Measurements from ENCODE around the gene CLK4.

Gene CLK4

DNA sequence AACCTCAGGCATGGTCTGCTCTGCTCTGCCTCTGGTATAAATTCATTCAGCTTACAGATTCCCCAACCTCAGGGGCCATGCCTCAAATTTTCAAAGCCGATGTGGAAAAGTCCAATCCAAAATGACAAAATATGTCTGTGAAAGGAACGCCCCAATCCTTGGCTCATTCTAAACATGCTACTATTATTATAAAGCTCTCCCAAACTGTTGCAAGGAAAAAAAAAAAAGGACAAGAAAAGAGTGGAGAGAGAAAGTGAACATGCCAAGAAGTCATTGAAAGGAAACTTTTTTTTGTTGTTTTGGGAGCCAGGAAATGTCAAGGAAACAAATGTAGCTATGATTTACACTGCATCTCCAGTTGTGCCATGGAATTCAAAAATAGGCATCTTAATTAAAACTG lies 40.5 kb downstream of the CLK4 start:
- DNase-seq = no peak

DNA sequence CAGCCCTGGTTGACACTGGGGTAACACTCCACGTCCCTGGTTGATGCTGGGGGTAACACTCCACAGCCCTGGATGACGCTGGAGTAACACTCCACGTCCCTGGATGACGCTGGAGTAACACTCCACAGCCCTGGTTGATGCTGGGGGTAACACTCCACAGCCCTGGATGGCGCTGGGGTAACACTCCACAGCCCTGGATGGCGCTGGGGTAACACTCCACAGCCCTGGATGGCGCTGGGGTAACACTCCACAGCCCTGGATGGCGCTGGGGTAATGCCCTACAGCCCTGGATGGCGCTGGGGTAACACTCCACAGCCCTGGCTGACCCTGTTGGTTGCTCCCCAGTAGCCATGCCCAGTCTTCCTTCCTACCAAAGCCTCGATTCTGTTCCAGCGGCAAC lies 41.4 kb downstream of the CLK4 start:
- peak; percentile 37 for DNase-seq

DNA sequence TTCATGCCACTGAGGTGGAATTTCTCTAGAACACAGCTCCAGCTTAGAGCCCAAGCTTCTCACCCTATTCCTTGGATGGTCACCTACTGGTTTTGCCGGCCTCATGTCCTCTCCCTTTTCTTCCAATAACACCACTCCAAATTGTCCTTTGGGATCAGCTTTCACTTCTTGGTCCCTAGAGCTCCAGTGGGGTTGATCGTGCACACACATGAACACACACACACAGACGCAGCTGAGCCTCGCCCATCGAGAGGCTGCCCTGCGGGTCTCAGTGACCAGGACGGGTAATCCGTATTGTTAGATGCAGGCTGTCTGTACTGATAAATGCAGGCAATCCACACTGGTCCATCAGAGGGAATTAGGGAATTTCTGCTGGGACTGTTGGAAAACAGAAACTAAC lies 43.6 kb downstream of the CLK4 start:
- DNase-seq = no peak

DNA sequence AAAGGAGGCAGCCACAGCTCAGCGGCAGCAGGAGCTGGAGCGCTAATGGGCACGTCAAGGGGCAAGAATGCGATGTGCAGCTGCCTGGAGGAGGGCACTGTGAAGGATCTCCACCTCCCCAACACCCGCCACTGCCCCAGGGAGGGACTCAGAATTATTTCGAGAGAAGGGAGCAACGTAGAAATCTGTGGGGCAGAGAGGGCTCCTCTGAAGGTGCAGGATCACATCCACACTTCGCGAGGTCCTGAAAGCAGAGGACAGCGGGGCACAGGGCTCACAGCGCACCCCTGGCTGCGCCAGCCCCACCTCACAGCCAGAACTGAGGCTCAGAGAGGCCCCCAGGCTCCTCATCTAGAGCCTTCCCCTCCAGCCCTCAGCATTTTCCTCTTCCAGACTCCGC lies 44.6 kb downstream of the CLK4 start:
- no peak for DNase-seq

- no peak for DNase-seq
Measured at GRCh38 chr5:178581621-178582020, 45.2 kb downstream of the CLK4 start.

GRCh38 chr5:178580271-178580955 lies 46.4 kb downstream of the CLK4 start:
- no peak for DNase-seq

DNA sequence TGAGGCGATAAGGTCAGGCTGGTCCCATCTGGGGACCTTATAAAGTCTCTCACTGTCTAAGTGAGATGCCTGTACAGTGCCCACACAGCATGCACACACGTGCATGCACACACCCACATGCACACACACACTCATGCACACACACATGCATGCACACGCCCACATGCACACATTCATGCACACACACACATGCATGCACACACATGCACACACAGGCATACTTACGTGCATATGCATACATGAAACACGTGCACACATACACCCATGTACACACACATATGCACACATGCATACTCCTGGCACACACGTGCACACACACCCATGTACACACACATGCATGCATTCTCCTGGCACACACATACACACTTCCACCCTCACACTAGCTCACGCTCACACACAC lies 48.9 kb downstream of the CLK4 start:
- DNase-seq = no peak

DNA sequence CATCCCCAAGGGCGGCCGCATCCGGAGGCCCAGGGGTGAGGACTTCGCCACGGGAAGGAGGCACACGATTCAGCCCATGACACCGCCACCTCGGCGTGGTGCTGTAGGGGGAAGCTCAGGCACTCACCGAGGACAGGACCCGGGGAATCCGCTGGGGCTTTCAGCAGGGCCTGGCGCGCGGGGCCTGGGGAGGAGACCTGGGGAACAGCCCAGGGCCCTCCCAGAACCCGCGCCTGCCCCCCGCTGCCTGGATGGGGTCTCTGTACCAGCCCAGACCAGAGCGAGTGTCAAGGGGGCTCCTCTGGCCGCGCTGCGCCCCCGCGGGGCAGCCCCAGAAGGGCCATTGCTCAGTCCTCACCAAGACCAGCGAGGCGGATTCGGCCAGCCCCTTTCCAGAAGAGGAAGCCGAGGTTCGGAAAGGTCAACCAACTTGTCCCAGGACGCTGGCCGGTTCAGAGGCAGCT lies 49.4 kb downstream of the CLK4 start:
- DNase-seq = no peak

DNA sequence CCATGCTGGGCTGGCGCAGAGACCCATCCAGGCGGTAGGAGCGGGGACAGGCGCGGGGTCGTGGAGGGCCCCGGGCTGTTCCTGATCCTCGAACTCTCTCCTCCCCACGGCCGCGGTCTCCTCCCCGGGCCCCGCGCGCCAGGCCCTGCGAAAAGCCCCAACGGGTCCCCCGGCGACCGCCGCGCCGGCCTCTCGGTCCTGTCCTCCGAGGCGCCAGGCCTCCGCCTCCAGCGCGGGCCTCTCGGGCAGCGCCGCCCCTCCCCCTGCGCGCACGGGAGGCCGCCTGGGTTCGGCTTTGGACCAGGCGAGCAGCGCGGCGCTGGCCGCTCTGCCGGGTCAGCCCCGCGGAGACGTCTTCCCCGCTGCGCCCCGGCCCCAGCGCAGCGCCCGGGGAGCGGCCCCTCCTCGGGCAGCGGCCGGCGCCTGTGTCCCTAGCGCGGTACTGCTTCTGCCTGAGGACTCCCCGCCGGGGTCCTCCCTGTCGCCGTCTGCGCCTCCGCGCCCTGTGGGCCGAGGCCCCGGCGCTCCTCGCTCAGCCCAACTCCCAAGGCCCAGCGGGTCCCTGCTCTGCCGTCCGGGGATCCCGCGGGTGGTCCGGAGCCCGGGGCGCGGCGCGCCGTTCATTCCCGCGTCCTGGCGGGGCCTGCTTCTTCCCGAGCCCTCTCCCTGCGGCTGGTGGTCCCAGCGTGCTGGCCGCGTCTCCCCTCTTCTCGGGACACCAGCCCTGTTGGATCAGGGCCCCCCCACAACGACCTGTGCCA lies 50.1 kb downstream of the CLK4 start:
- DNase-seq = no peak

GRCh38 chr5:178573216-178573615 lies 53.6 kb downstream of the CLK4 start:
- DNase-seq = no peak

DNA sequence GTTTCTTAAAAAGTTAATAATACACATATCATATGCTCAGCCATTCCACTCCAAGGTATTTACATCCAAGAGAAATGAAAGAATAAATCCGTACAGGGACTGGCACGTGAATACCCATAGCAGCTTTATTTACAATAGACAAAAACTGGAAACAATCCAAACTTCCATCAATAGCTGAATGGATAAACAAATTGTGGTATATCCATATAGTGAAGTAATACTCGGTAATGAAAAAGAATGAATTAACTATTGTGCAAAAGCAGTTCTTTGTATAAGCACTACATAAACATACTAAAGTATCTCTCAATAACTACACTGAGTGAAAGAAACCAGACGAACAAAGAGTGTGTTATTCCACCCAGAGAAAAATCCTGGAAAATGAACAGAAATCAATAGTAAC lies 54.2 kb downstream of the CLK4 start:
- DNase-seq = no peak

DNA sequence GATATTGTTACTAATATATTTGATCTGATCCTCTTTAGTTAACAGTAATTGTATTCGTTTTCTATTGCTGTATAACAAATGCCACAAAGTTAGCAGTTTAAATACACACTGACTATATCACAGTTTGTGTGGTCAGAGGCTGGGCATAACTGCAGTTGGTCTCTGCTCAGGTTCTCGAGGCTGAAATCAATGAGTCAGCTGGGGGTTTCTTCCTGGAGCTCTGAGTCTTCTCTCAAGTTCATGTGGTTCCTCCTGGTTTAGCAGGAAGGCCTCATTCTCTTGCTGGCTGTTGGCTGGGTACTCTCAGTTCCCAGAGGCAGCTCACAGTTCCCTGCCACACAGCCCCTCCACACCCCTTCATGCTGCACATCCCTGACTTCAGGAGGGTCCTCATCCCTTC lies 57.4 kb downstream of the CLK4 start:
- no peak for DNase-seq

- DNase-seq = peak; percentile 18
Measured at GRCh38 chr5:178564811-178565550, 61.9 kb downstream of the CLK4 start.

- DNase-seq = no peak
Measured at GRCh38 chr5:178564397-178564796, 62.5 kb downstream of the CLK4 start.

- no peak for DNase-seq
Measured at GRCh38 chr5:178563621-178564020, 63.2 kb downstream of the CLK4 start.

GRCh38 chr5:178561746-178562264 lies 65.0 kb downstream of the CLK4 start:
- DNase-seq = no peak

DNA sequence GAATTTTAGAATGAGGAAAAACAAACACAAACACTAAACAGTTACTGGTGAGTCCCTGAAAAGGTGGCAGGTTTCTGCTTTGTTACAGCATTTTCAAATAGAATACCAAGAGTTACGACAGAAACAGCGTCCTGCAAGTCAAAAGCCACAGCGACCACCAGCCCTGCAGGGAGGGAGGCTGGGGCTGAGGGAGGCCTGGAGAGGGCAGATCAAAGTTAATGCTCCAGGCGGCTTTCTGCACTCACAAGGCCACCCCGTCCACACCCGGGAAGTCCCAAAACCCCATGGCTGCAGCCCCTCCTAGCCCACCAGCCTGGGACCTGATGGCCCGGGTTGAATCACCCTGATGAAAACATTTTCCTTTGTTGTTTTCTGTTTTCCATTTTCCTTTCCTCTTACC lies 65.9 kb downstream of the CLK4 start:
- no peak for DNase-seq

DNA sequence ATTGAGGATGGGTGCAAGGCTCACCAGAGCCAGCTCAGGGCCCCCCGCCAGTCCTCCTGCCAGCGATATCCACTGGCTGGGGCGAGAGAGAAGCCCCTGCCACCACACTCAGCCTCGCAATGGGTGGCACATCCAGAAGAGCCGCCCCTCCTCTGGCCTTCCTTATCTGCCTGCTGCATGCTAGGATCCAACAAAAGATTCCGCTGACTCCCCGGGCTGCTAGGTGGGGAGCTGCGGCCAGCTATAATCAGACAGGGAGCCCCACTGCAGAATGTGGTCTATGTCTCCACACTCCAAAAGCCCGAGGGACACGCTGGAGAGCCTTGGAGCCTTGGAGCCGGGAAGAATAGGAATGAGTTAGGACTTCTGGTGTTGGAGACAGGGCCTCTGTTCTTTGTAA lies 69.4 kb downstream of the CLK4 start:
- DNase-seq = no peak

GRCh38 chr5:178555771-178556211 lies 71.1 kb downstream of the CLK4 start:
- DNase-seq = no peak

GRCh38 chr5:178555005-178555404 lies 71.8 kb downstream of the CLK4 start:
- DNase-seq = no peak

DNA sequence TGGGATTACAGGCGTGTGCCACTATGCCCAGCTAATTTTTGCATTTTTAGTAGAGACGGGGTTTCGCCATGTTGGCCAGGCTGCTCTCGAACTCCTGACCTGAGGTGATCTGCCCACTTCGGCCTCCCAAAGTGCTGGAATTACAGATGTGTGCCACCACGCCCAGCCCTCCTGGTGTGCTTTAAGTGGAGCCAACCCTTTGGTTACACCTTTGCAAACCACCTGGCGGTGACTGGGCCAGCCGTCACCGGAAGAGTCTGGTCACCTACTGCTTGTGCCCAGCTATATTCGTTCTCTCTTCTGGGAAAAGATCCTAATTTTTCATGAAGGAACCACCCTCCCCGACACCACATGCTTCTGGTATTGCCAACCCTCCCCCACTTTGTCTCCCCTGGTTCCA lies 72.5 kb downstream of the CLK4 start:
- no peak for DNase-seq

GRCh38 chr5:178553517-178553916 lies 73.3 kb downstream of the CLK4 start:
- DNase-seq = no peak
